OCI-LY3 (cell line): Measurements from ENCODE around the gene SFRP2.

Source experiments
- H2AFZ ChIP-seq: fragments of 200-600, 300-600 bp; shearing (Covaris generic); 2 replicates; pipeline ENCODE4 v1.6.0; 2014; ENCODE audit warnings: antibody characterized with exemption, low read depth, low read length
- H3K27ac ChIP-seq: fragments of 200-600, 300-600 bp; sonication (generic); 2 replicates; pipeline ENCODE4 v1.5.1; 2014; ENCODE audit warnings: mild to moderate bottlenecking, low read length, moderate library complexity, mixed read lengths
- H3K27me3 ChIP-seq: fragments of 200-600, 300-600 bp; sonication (generic); 2 replicates; pipeline ENCODE4 v1.6.1; 2014; ENCODE audit warnings: low read depth, low read length, mixed read lengths
- H3K36me3 ChIP-seq: fragments of 200-600, 300-600 bp; sonication (generic); replicated peaks from 2 replicates; pipeline ENCODE3; 2014; ENCODE audit warnings: low read depth, low read length, mixed read lengths
- H3K4me1 ChIP-seq: fragments of 300-600, 200-600 bp; sonication (generic); 2 replicates; pipeline ENCODE4 v1.6.1; 2014; ENCODE audit warnings: low read length, mixed read lengths
- H3K4me2 ChIP-seq: fragments of 200-600, 300-600 bp; sonication (generic); 2 replicates; pipeline ENCODE4 v1.6.1; 2014; ENCODE audit warnings: low read length, mixed read lengths
- H3K4me3 ChIP-seq: fragments of 300-600, 200-600 bp; sonication (generic); 2 replicates; pipeline ENCODE4 v1.5.1; 2014; ENCODE audit warnings: antibody characterized with exemption, mild to moderate bottlenecking, low read length, moderate library complexity
- H3K79me2 ChIP-seq: fragments of 300-600, 200-600 bp; shearing (Covaris generic); 2 replicates; pipeline ENCODE4 v1.6.1; 2014; ENCODE audit warnings: mild to moderate bottlenecking, low read length, mixed read lengths
- H3K9ac ChIP-seq: fragments of 300-600, 200-600 bp; shearing (Covaris generic); 2 replicates; pipeline ENCODE4 v1.6.0; 2014; ENCODE audit warnings: mild to moderate bottlenecking, low read length, moderate library complexity
- H3K9me3 ChIP-seq: fragments of 200-600, 300-600 bp; shearing (Covaris generic); 2 replicates; pipeline ENCODE4 v1.6.1; 2014; ENCODE audit warnings: low read length, mixed read lengths; ENCODE audit not compliant: insufficient read depth
- H4K20me1 ChIP-seq: fragments of 200-600, 300-600 bp; sonication (generic); 2 replicates; pipeline ENCODE4 v1.6.1; 2016; ENCODE audit warnings: low read length, mixed read lengths; ENCODE audit not compliant: insufficient read depth
- CTCF ChIP-seq: fragments of 200-600, 300-600 bp; sonication (generic); IDR thresholded peaks from 2 replicates; pipeline ENCODE4 v1.5.1; 2014; ENCODE audit warnings: antibody characterized with exemption, low read length, low read depth
- EZH2phosphoT487 ChIP-seq: fragments of 200-600 bp; shearing (Covaris generic); IDR thresholded peaks from 2 replicates; pipeline ENCODE4 v1.6.1; 2018; ENCODE audit warnings: antibody characterized with exemption, mixed run types, low read depth

Gene SFRP2

GRCh38 chr4:153776601-153777000 is 12.3 kb downstream of the SFRP2 start:
- H3K4me2 ChIP-seq: no peak overlapping the region
- H4K20me1 ChIP-seq: no peaks in the 10 kb centered on the region
- no peak overlapping the region for H3K4me3 ChIP-seq
- H3K27ac ChIP-seq: no peak overlapping the region
- peaks cover 18% of the 10 kb centered on the region for H3K4me1 ChIP-seq
- no peaks in the 10 kb centered on the region for H3K9me3 ChIP-seq
- H3K79me2 ChIP-seq: no peaks in the 10 kb centered on the region
- no peak overlapping the region for H2AFZ ChIP-seq
- TF ChIP-seq EZH2phosphoT487 (no peak), CTCF (no peak)
- no peak overlapping the region for H3K9ac ChIP-seq
- H3K27me3 ChIP-seq: no peaks in the 10 kb centered on the region
- H3K36me3 ChIP-seq: no peaks in the 10 kb centered on the region

- Histone ChIP-seq H3K4me2 (no peak overlapping the region), H2AFZ (no peak overlapping the region), H3K4me3 (no peak overlapping the region), H3K79me2 (no peaks in the 10 kb centered on the region), H3K36me3 (no peaks in the 10 kb centered on the region), H3K27ac (no peak overlapping the region), H3K27me3 (no peaks in the 10 kb centered on the region; the same call in 1 of the 2 replicates), H3K4me1 (no peaks in the 10 kb centered on the region), H4K20me1 (no peaks in the 10 kb centered on the region), H3K9me3 (no peaks in the 10 kb centered on the region), H3K9ac (no peak overlapping the region)
- peak; percentile 81 for TF ChIP-seq CTCF
- no peak for TF ChIP-seq EZH2phosphoT487
These were observed 15.6 kb downstream of the SFRP2 start for GRCh38 chr4:153773236-153773690.

- Histone ChIP-seq H3K9ac (no peak overlapping the region), H3K27ac (no peak overlapping the region), H3K36me3 (no peaks in the 10 kb centered on the region), H2AFZ (no peak overlapping the region), H3K27me3 (no peaks in the 10 kb centered on the region; the same call in 1 of the 2 replicates), H3K4me2 (no peak overlapping the region), H3K79me2 (no peaks in the 10 kb centered on the region), H3K9me3 (no peaks in the 10 kb centered on the region), H3K4me1 (peaks cover 4% of the 10 kb centered on the region; the same call in 1 of the 2 replicates), H4K20me1 (no peaks in the 10 kb centered on the region), H3K4me3 (no peak overlapping the region)
- TF ChIP-seq CTCF: no peak
- no peak for TF ChIP-seq EZH2phosphoT487
These were observed 17.8 kb downstream of the SFRP2 start for GRCh38 chr4:153771046-153771445.

GRCh38 chr4:153766758-153767157 is 22.1 kb downstream of the SFRP2 start:
- Histone ChIP-seq H3K36me3 (no peaks in the 10 kb centered on the region), H3K79me2 (no peaks in the 10 kb centered on the region), H3K9ac (no peak overlapping the region), H2AFZ (no peak overlapping the region), H3K27me3 (peaks cover 29% of the 10 kb centered on the region), H3K4me2 (no peak overlapping the region), H3K4me3 (no peak overlapping the region), H4K20me1 (no peaks in the 10 kb centered on the region), H3K9me3 (no peaks in the 10 kb centered on the region), H3K27ac (no peak overlapping the region), H3K4me1 (peaks cover 6% of the 10 kb centered on the region; the same call in 1 of the 2 replicates)
- no peak for TF ChIP-seq CTCF
